Activated T-helper 1 cell treated with anti-CD3 and anti-CD28 coated beads, Interleukin-12 subunit alpha, Interleukin-12 subunit beta, Interleukin-2, Interleukin-4 antibody, amounts not matched to agents 30 ng/mL and 10 ng/mL and 1 ng/mL, durations not matched to agents 14 hours and 24 hours and 36 hours (primary cell): ENCODE results near the gene CTIF. TPM values are rescaled to one million over a fixed set of nuclear protein-coding genes. Genes with fewer than 3 reads are reported as not detected.

Experiments
- DNase-seq: peaks from one replicate; pipeline ENCODE4 v3.0.0; 2021; ENCODE audit warnings: low spot score
- H3K27ac Mint-ChIP-seq: one replicate; pipeline ENCODE4 v1.8.0; 2021; ENCODE audit warnings: mild to moderate bottlenecking, mixed read lengths
- H3K27me3 Mint-ChIP-seq: one replicate; pipeline ENCODE4 v1.8.0; 2022; ENCODE audit warnings: mild to moderate bottlenecking, moderate library complexity, mixed read lengths; ENCODE audit not compliant: insufficient read depth
- H3K36me3 Mint-ChIP-seq: one replicate; pipeline ENCODE4 v1.8.0; 2021; ENCODE audit warnings: low read depth, mixed read lengths
- H3K4me1 Mint-ChIP-seq: one replicate; pipeline ENCODE4 v1.8.0; 2021; ENCODE audit warnings: low read depth, mixed read lengths
- H3K4me3 Mint-ChIP-seq: one replicate; pipeline ENCODE4 v1.8.0; 2021; ENCODE audit warnings: mild to moderate bottlenecking, moderate library complexity, mixed read lengths
- H3K9me3 Mint-ChIP-seq: one replicate; pipeline ENCODE4 v1.8.0; 2021; ENCODE audit warnings: mixed read lengths
- intact Hi-C: fragments of 100-400 bp; cut with micrococcal nuclease; formaldehyde crosslinking; loops from one replicate; pipeline ENCODE4 v1.15.1; 2024
- total RNA-seq: library from RNA; stranded (reverse); gene quantifications from 2 replicates; pipeline ENCODE4 v1.2.3, GENCODE V29; 2022

Gene CTIF
- total RNA-seq, 1 donor from 2014 or later = 7.2 TPM

GRCh38 chr18:48885266-48885923, 346.6 kb downstream of the CTIF start:
- no peaks in the 10 kb centered on the region for H3K9me3 Mint-ChIP-seq
- no peak overlapping the region for H3K4me3 Mint-ChIP-seq
- no peak for DNase-seq
- H3K4me1 Mint-ChIP-seq = peaks cover 9% of the 10 kb centered on the region
- H3K36me3 Mint-ChIP-seq = no peaks in the 10 kb centered on the region
- intact Hi-C loops = no loop called here
- peak overlapping the region; percentile 56 for H3K27ac Mint-ChIP-seq
- peaks cover 1% of the 10 kb centered on the region for H3K27me3 Mint-ChIP-seq

GRCh38 chr18:48885924-48886400, 347.1 kb downstream of the CTIF start:
- peaks cover 3% of the 10 kb centered on the region for H3K4me1 Mint-ChIP-seq
- DNase-seq = no peak
- no peaks in the 10 kb centered on the region for H3K9me3 Mint-ChIP-seq
- no peaks in the 10 kb centered on the region for H3K36me3 Mint-ChIP-seq
- H3K27ac Mint-ChIP-seq = peak overlapping the region; percentile 56
- intact Hi-C loops = no loop called here
- peaks cover 1% of the 10 kb centered on the region for H3K27me3 Mint-ChIP-seq
- no peak overlapping the region for H3K4me3 Mint-ChIP-seq

DNA sequence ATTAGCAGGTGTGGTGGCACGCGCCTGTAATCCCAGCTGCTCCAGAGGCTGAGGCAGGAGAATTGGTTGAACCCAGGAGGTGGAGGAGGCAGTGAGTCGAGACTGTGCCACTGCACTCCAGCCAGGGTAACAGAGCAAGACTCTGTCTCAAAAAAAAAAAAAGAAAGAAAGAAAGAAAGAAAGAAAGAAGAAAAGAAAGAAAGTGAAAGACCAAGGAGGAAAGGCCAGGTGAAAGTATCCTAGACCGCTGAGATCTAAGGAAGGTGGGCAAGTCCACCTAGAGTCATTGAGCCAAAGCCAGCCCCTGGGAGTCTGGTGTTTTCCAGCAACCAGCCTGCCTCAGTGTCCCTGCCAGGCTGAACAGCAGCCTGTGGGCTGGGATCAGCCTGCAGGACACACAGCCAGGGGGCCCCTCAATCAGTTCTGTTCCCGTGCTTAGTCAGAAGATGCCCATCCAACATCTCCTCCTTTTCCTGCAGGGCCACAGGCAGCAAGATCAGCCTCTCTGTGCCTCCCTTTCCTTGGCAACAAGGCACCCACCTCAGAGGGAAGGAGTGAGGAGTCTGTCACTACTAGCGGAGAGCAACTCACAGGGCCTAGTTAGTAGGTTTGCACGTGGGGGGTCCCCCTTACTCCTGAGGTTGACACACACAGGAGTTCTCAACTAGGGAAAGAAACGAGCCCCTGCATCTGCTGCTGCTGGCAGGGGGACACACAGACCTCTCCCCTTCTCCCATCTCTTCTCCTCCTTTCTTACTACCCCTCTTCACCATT, 347.9 kb downstream of the CTIF start:
- Mint-ChIP-seq H3K27me3 (peaks cover 1% of the 10 kb centered on the region), H3K36me3 (no peaks in the 10 kb centered on the region)
- intact Hi-C loops = no loop called here

GRCh38 chr18:48887294-48887904, 348.6 kb downstream of the CTIF start:
- H3K36me3 Mint-ChIP-seq = no peaks in the 10 kb centered on the region
- H3K27ac Mint-ChIP-seq = no peak overlapping the region
- no peak overlapping the region for H3K4me3 Mint-ChIP-seq
- no peaks in the 10 kb centered on the region for H3K4me1 Mint-ChIP-seq
- DNase-seq = no peak
- no peaks in the 10 kb centered on the region for H3K9me3 Mint-ChIP-seq
- peaks cover 1% of the 10 kb centered on the region for H3K27me3 Mint-ChIP-seq
- intact Hi-C loops = no loop called here

More for the DNA sequence above, 347.9 kb downstream of the CTIF start:
- no peak overlapping the region for H3K4me3 Mint-ChIP-seq
- DNase-seq = no peak
- H3K4me1 Mint-ChIP-seq = no peaks in the 10 kb centered on the region
- no peaks in the 10 kb centered on the region for H3K9me3 Mint-ChIP-seq
- H3K27ac Mint-ChIP-seq = no peak overlapping the region

- intact Hi-C loops = no loop called here
- H3K9me3 Mint-ChIP-seq = no peaks in the 10 kb centered on the region
- no peaks in the 10 kb centered on the region for H3K4me1 Mint-ChIP-seq
- no peak for DNase-seq
- no peak overlapping the region for H3K27ac Mint-ChIP-seq
- no peaks in the 10 kb centered on the region for H3K36me3 Mint-ChIP-seq
- peaks cover 1% of the 10 kb centered on the region for H3K27me3 Mint-ChIP-seq
- H3K4me3 Mint-ChIP-seq = no peak overlapping the region
Observed at GRCh38 chr18:48887905-48888772, 349.3 kb downstream of the CTIF start.

- Mint-ChIP-seq H3K27me3 (peaks cover 1% of the 10 kb centered on the region), H3K4me3 (no peak overlapping the region), H3K27ac (no peak overlapping the region), H3K36me3 (no peaks in the 10 kb centered on the region), H3K9me3 (no peaks in the 10 kb centered on the region), H3K4me1 (no peaks in the 10 kb centered on the region)
- DNase-seq = no peak
- intact Hi-C loops = no loop called here
Observed at GRCh38 chr18:48888773-48889080, 349.9 kb downstream of the CTIF start.

- DNase-seq = no peak
- Mint-ChIP-seq H3K27me3 (peaks cover 1% of the 10 kb centered on the region), H3K36me3 (no peaks in the 10 kb centered on the region), H3K27ac (no peak overlapping the region), H3K4me3 (no peak overlapping the region), H3K4me1 (no peaks in the 10 kb centered on the region), H3K9me3 (no peaks in the 10 kb centered on the region)
- intact Hi-C loops = no loop called here
Observed at GRCh38 chr18:48889115-48889941, 350.5 kb downstream of the CTIF start.

DNA sequence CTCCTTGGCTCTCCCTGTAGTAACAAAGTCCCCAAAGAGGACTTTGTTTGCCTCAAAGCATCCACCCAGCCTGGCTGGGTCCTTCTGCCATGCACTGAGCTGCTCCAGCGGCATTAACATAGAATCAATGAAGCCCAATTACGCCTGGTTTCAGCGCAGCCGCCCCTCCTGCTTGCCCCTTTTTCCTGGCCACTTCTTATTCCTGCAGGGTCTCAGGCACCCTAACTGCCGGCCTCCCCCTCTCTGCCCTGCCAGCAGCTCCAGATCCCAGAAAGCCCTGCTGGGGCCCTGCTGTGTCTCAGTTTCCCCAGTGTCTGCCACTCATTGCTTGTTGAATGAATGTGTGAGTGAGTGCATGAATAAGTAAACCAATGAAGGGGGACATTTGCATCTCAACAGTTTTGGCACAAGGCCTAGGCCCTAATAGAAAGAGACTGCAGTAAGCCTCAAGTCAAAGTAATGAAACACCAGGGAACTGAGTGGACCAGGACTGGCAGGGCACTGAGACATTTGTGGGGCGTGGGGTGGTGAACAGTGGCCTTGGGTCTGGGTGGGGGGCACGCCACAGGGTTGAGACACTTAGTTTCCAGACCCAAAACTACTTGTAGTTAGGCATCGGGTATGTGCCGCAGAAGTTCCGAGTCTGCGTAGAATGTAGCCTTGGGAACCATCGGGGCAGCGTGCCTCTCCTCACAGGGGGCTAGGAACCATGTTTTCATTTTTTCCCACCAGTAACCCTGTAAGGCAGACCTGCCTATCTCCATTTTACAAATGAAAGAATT, 351.3 kb downstream of the CTIF start:
- Mint-ChIP-seq H3K27ac (no peak overlapping the region), H3K4me3 (no peak overlapping the region), H3K36me3 (no peaks in the 10 kb centered on the region), H3K4me1 (no peaks in the 10 kb centered on the region), H3K27me3 (peaks cover 1% of the 10 kb centered on the region), H3K9me3 (no peaks in the 10 kb centered on the region)
- no peak for DNase-seq
- intact Hi-C loops = no loop called here

- DNase-seq = no peak
- peaks cover 9% of the 10 kb centered on the region for H3K4me1 Mint-ChIP-seq
- no peak overlapping the region for H3K27ac Mint-ChIP-seq
- no peaks in the 10 kb centered on the region for H3K9me3 Mint-ChIP-seq
- H3K4me3 Mint-ChIP-seq = no peak overlapping the region
- intact Hi-C loops = no loop called here
- no peaks in the 10 kb centered on the region for H3K36me3 Mint-ChIP-seq
- H3K27me3 Mint-ChIP-seq = peaks cover 1% of the 10 kb centered on the region
Observed at GRCh38 chr18:48891721-48892120, 352.9 kb downstream of the CTIF start.

- H3K27me3 Mint-ChIP-seq = no peaks in the 10 kb centered on the region
- intact Hi-C loops = no loop called here
- H3K36me3 Mint-ChIP-seq = no peaks in the 10 kb centered on the region
- no peak for DNase-seq
- H3K9me3 Mint-ChIP-seq = no peaks in the 10 kb centered on the region
- H3K27ac Mint-ChIP-seq = no peak overlapping the region
- H3K4me1 Mint-ChIP-seq = peaks cover 15% of the 10 kb centered on the region
- no peak overlapping the region for H3K4me3 Mint-ChIP-seq
Observed at GRCh38 chr18:48892146-48892855, 353.5 kb downstream of the CTIF start.

DNA sequence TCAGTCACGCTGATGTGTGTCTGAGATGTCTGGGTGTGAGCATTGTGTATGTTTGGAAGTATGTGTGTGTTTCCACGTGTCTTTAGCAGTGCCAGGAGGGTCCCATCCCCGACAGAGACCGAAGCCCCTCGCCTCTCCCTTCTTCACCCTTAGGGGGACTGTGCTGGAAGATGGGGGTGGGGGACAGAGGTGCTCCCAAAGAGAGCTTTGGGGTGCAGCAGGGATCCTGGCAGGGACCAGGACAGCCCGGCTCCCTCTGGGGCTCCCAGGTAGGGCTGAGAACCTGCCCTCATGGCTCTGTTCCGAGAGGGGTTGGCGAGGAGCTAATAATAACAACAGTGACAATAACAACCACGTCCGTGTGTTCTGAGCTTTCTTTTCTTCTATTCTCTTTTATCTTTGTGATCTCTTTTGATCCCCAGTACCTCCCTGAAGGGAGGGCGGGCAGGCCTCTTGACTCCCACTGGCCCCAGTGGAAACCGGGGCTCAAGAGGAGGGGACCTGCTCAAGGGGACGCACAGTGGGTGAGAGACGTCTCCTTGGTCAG, 354.3 kb downstream of the CTIF start:
- H3K36me3 Mint-ChIP-seq = no peaks in the 10 kb centered on the region
- H3K27ac Mint-ChIP-seq = peak overlapping the region; percentile 55
- peaks cover 15% of the 10 kb centered on the region for H3K4me1 Mint-ChIP-seq
- intact Hi-C loops = no loop called here
- H3K27me3 Mint-ChIP-seq = no peaks in the 10 kb centered on the region
- no peaks in the 10 kb centered on the region for H3K9me3 Mint-ChIP-seq
- no peak for DNase-seq
- no peak overlapping the region for H3K4me3 Mint-ChIP-seq
